HepG2 (cell line): ENCODE data around the gene TF. TPM values are rescaled to one million over a fixed set of nuclear protein-coding genes. Genes with fewer than 3 reads are reported as not detected.

Source experiments
- DBP ChIP-seq: sonication (generic); formaldehyde crosslinking; IDR thresholded peaks from 2 replicates; pipeline ENCODE4 v1.4.0; 2020; ENCODE audit warnings: missing genetic modification reagents; ENCODE audit errors: not compliant biosample characterization
- GATA4 ChIP-seq: sonication (generic); IDR thresholded peaks from 2 replicates; pipeline ENCODE4 v1.6.1; 2016; ENCODE audit warnings: antibody characterized with exemption, low read depth, borderline replicate concordance
- NFIB ChIP-seq: sonication (generic); formaldehyde crosslinking; IDR thresholded peaks from 2 replicates; pipeline ENCODE4 v1.9.0; 2021; ENCODE audit warnings: missing genetic modification reagents, mild to moderate bottlenecking, borderline replicate concordance
- PHF5A ChIP-seq: IDR thresholded peaks from one replicate; pipeline ENCODE4 v1.6.1; 2018; ENCODE audit warnings: low read depth, missing genetic modification reagents; ENCODE audit not compliant: unreplicated experiment
- RBFOX2 ChIP-seq: fragments of 200-400 bp; formaldehyde crosslinking; IDR thresholded peaks from 2 replicates; pipeline ENCODE4 v1.6.1; 2017; ENCODE audit warnings: low read depth, mild to moderate bottlenecking, low read length
- SKI ChIP-seq: fragments of 450-650 bp; IDR thresholded peaks from one replicate; pipeline ENCODE4 v1.6.1; 2018; ENCODE audit warnings: mild to moderate bottlenecking; ENCODE audit not compliant: partially characterized antibody
- TAF15 ChIP-seq: fragments of 200-400 bp; formaldehyde crosslinking; IDR thresholded peaks from one replicate; pipeline ENCODE4 v1.6.1; 2018; ENCODE audit warnings: mild to moderate bottlenecking, low read depth, low read length; ENCODE audit not compliant: poor library complexity, severe bottlenecking
- ZBTB8A ChIP-seq: sonication (generic); formaldehyde crosslinking; IDR thresholded peaks from 2 replicates; pipeline ENCODE4 v1.4.0; 2020; ENCODE audit warnings: mild to moderate bottlenecking, low read depth, missing genetic modification reagents, borderline replicate concordance
- ZNF274 ChIP-seq: sonication (generic); formaldehyde crosslinking; IDR thresholded peaks from 2 replicates; pipeline ENCODE4 v1.5.1; 2020; ENCODE audit warnings: mild to moderate bottlenecking, missing genetic modification reagents
- ZNF790 ChIP-seq: sonication (generic); formaldehyde crosslinking; IDR thresholded peaks from 2 replicates; pipeline ENCODE4 v1.8.0; 2022; ENCODE audit warnings: missing genetic modification reagents, mild to moderate bottlenecking, borderline replicate concordance
- ZNF841 ChIP-seq: sonication (generic); formaldehyde crosslinking; IDR thresholded peaks from 2 replicates; pipeline ENCODE4 v1.8.1; 2023; ENCODE audit warnings: missing genetic modification reagents, borderline replicate concordance
- ZNF883 ChIP-seq: sonication (generic); formaldehyde crosslinking; IDR thresholded peaks from 2 replicates; pipeline ENCODE4 v1.5.1; 2020; ENCODE audit warnings: mild to moderate bottlenecking, missing genetic modification reagents; ENCODE audit errors: not compliant biosample characterization
- polyA plus RNA-seq, 8 experiments: library from polyadenylated mRNA; depleted of rRNA in 3 of 8; stranded (reverse) in 7 of 8; unstranded in 1 of 8; fragments of >200 nt; fragmentation: Illumina TruSeq in 4 of 8; extraction: Trizol in 4 of 8; gene quantifications; 2 replicates each; pipeline versions ENCODE4 v1.2.1 to v1.2.3, GENCODE V29; 2011 to 2016; ENCODE audit warnings: low read depth in 4 of 8, missing spikeins in 1 of 8, mixed read lengths in 1 of 8; ENCODE audit not compliant: insufficient read depth in 1 of 8
- total RNA-seq, 5 experiments: library from RNA; depleted of rRNA; stranded (reverse); fragments of >200 nt; fragmentation: Illumina TruSeq; extraction: Trizol; gene quantifications; 2 replicates each; pipeline ENCODE4 v1.2.3, GENCODE V29; 2016; ENCODE audit warnings: low read depth in 1 of 5
- TF ChIP-seq, protein P1 (sequence below): sonication (generic); formaldehyde crosslinking; IDR thresholded peaks from 2 replicates; pipeline ENCODE4 v1.9.0; 2021; ENCODE audit warnings: missing genetic modification reagents, mild to moderate bottlenecking, borderline replicate concordance
- TF ChIP-seq, protein P2 (sequence below): sonication (generic); formaldehyde crosslinking; IDR thresholded peaks from 2 replicates; pipeline ENCODE4 v1.8.1; 2023; ENCODE audit warnings: mild to moderate bottlenecking, missing genetic modification reagents
- TF ChIP-seq, protein P3 (sequence below): sonication (generic); formaldehyde crosslinking; IDR thresholded peaks from 2 replicates; pipeline ENCODE4 v1.4.0; 2020; ENCODE audit warnings: missing genetic modification reagents
- TF ChIP-seq, protein P4 (sequence below): sonication (generic); formaldehyde crosslinking; IDR thresholded peaks from 2 replicates; pipeline ENCODE4 v1.4.0; 2020; ENCODE audit warnings: mild to moderate bottlenecking, missing genetic modification reagents

TF gene
- total and polyA plus RNA-seq, 2 of the 13 experiments (the other 11 are each of a cell fraction or from before 2014, with no cell fraction given): 10,074 to 11,821 TPM

DNA sequence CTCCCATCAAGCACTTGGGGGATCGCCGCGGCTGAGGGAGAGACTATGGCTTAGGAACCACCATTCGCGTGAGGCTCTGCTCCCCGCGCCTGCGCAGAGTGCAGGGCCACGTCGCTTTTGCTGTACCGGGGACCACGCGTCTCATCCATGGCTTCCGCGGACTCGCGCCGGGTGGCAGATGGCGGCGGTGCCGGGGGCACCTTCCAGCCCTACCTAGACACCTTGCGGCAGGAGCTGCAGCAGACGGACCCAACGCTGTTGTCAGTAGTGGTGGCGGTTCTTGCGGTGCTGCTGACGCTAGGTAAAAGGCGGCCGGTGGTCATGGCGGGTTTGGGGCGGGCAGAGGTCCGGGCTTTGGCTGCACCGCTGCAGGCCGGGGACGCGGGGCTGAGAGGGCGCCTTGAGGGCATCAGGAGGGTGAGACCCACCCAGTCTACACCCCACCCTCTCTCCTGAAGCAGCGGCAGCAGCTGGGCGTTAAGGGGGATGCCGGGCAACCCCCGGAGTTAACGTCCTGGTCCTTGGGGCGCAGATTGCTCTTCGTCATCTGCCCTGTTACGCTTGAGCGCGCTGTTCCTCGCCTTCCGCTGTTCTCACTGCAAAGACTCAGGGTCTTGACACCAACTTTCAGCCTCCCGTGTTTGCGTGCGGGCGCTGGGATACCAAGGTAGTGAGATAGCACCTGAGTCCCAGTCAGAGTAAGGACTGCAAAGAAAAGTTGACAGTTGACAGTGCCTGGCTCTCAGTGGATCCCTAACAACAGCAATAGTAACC, 59.7 kb downstream of the TF start, which contains the start of gene SRPRB (continued):
- no peak for TF ChIP-seq DBP (CRISPR knock-in tag)
- peak; percentile 14 for TF ChIP-seq SKI
- TF ChIP-seq, protein P1, sequence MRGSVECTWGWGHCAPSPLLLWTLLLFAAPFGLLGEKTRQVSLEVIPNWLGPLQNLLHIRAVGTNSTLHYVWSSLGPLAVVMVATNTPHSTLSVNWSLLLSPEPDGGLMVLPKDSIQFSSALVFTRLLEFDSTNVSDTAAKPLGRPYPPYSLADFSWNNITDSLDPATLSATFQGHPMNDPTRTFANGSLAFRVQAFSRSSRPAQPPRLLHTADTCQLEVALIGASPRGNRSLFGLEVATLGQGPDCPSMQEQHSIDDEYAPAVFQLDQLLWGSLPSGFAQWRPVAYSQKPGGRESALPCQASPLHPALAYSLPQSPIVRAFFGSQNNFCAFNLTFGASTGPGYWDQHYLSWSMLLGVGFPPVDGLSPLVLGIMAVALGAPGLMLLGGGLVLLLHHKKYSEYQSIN (CRISPR knock-in tag): no peak
- TF ChIP-seq ZNF883 (CRISPR knock-in tag): peak; percentile 44
- TF ChIP-seq TAF15: no peak
- peak; percentile 82; the same call in 1 of the 2 replicates for TF ChIP-seq ZNF274
- no peak for TF ChIP-seq PHF5A (CRISPR knock-in tag)
- no peak for TF ChIP-seq ZBTB8A (CRISPR knock-in tag)
- TF ChIP-seq ZNF790 (CRISPR knock-in tag): no peak
- 0 out of 2 replicates have a peak, but pooled peaks have one; percentile 28 for TF ChIP-seq GATA4
- TF ChIP-seq, protein P2, sequence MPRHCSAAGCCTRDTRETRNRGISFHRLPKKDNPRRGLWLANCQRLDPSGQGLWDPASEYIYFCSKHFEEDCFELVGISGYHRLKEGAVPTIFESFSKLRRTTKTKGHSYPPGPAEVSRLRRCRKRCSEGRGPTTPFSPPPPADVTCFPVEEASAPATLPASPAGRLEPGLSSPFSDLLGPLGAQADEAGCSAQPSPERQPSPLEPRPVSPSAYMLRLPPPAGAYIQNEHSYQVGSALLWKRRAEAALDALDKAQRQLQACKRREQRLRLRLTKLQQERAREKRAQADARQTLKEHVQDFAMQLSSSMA (CRISPR knock-in tag): peak; percentile 66; the same call in 1 of the 2 replicates
- TF ChIP-seq NFIB (CRISPR knock-in tag): no peak
- TF ChIP-seq, protein P3, sequence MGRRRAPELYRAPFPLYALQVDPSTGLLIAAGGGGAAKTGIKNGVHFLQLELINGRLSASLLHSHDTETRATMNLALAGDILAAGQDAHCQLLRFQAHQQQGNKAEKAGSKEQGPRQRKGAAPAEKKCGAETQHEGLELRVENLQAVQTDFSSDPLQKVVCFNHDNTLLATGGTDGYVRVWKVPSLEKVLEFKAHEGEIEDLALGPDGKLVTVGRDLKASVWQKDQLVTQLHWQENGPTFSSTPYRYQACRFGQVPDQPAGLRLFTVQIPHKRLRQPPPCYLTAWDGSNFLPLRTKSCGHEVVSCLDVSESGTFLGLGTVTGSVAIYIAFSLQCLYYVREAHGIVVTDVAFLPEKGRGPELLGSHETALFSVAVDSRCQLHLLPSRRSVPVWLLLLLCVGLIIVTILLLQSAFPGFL: peak; percentile 58; the same call in 1 of the 2 replicates
- peak; percentile 94 for TF ChIP-seq RBFOX2
- TF ChIP-seq ZNF841: no peak
- TF ChIP-seq, protein P4, sequence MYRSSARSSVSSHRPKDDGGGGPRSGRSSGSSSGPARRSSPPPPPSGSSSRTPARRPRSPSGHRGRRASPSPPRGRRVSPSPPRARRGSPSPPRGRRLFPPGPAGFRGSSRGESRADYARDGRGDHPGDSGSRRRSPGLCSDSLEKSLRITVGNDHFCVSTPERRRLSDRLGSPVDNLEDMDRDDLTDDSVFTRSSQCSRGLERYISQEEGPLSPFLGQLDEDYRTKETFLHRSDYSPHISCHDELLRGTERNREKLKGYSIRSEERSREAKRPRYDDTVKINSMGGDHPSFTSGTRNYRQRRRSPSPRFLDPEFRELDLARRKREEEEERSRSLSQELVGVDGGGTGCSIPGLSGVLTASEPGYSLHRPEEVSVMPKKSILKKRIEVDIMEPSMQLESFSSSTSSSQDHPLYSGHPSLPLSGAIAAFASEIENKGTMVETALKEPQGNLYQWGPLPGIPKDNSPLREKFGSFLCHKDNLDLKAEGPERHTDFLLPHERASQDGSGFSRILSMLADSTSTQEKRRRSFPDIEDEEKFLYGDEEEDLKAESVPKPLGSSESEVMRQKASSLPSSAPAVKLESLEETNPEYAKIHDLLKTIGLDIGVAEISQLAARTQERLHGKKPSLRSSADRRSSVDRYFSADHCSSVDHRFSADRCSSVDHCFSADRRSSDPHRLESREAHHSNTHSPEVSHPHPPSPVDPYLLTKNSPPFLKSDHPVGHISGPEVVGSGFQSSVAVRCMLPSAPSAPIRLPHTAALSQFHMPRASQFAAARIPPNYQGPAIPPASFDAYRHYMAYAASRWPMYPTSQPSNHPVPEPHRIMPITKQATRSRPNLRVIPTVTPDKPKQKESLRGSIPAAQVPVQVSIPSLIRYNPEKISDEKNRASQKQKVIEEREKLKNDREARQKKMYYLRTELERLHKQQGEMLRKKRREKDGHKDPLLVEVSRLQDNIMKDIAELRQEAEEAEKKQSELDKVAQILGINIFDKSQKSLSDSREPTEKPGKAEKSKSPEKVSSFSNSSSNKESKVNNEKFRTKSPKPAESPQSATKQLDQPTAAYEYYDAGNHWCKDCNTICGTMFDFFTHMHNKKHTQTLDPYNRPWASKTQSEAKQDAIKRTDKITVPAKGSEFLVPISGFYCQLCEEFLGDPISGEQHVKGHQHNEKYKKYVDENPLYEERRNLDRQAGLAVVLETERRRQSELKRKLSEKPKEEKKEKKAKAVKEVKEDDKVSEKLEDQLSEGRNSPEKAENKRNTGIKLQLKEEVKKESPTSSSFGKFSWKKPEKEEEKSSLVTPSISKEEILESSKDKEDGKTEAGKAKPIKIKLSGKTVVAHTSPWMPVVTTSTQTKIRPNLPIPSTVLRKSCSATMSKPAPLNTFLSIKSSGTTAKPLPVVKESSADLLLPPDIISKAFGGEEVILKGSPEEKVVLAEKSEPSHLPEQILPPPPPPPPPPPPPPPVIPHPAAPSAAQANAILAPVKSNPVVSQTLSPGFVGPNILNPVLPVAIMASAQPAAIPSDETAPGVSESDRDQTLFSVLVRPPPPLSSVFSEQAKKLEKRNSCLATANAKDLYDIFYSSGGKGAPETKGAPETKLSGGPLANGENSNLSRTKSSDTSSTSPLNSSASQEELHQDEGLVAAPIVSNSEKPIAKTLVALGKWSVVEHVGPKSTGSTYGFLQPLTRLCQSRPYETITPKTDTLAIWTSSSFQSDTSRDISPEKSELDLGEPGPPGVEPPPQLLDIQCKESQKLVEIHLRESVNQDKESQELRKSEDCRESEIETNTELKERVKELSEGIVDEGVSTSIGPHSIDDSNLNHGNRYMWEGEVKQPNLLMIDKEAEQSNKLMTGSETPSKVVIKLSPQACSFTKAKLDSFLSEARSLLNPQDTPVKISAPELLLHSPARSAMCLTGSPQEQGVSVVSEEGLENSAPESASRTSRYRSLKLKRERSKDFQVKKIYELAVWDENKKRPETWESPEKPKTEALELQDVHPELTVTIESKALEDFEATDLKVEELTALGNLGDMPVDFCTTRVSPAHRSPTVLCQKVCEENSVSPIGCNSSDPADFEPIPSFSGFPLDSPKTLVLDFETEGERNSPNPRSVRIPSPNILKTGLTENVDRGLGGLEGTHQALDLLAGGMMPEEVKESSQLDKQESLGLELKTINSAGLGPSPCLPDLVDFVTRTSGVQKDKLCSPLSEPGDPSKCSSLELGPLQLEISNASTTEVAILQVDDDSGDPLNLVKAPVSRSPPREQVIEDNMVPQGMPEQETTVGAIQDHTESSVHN (CRISPR knock-in tag): no peak
